HG03045 (cell line): ENCODE data around the gene TMCC2.

Source experiments
- ATAC-seq: cut with Tn5 transposase; IDR thresholded peaks from one replicate; pipeline ENCODE4 v1.9.1; 2021; ENCODE audit warnings: mild to moderate bottlenecking, moderate library complexity; ENCODE audit not compliant: unreplicated experiment

Gene TMCC2

DNA sequence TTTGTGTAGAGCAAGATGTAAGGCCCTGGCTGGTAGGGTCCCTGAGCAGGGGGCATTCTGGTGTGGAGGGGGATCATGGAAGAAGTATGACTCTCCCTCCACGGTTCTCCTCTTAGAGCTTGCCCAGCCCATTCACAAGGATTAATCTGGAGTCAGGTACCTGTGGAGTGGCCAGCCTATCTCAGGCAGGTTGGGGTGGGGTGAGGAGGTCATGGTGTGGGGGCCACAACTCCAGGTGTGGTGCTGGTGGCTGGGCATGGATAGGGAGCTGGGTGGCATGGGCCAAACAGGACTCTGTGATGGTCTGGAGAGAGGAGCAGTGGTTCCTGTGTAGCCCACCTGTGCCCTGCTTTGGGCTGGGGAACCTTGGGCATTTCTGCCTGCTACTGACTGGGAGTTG, 32.3 kb downstream of the TMCC2 start:
- no peak for ATAC-seq

DNA sequence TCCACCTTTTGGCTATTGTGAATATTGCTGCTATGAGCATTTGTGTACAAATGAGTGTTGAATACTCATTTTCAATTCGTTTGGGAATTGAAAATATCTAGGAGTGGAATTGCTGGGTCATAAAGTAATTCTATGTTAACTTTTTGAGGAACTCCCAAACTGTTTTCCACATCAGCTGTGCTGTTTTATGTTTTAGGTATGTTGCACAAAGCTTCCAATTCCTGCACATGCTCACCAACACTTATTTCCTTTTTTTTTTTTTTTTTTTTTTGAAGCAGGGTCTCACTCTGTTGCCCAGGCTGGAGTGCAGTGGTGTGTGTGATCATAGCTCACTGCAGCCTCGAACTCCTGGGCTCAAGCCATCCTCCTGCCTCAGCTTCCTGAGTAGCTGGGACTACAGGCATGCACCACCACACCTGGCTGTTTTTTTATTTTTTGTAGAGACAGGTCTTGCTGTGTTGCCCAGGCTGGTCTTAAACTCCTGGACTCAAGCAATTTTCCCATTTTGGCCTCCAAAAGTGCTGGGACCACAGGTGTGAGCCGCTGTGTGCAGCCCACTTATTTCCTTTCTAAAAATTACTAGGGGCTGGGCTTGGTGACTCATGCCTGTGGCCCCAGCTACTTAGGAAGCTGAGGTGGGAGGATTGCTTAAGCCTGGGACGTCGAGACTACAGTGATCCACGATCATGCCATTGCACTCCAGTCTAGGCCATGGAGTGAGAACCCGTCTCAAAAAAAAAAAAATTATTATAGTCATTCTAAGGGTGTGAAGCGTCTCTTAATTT, 33.4 kb downstream of the TMCC2 start:
- ATAC-seq: no peak

DNA sequence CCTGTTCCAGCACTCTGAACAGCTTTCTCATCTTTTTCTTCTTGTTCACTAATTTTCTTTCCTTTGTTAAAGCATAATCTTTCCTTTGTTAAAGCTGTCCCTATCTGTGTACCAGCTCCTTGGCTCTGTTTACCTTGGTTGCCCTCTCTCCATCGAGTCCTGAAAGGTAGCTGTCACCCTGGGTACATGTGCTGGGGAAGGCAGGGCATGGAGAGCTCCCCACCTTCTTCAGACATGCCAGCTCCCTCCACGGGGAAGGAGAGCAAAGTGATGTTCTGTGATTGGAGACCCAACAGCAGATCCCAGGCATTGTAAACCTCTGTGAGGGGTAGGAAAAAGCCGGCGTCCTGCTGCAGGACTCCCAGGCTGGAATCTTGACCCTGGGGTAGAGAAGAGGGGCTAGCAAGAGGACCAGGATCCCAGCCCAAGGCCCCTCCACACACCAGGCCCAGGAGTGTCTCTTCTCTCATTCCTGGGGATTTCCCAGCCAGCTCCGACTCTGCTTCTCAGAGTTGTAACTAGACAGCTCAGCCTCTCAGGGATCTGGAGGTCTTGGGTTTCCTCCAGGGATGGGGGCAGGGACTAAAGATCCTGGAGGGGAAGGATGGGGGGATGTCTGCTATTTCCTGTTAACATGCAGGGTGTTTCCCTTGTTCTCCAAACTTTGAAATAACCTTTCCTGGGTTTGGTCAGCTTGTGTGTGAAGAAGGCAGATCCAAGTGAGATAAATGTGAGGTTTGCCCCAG, 34.4 kb downstream of the TMCC2 start:
- no peak for ATAC-seq

DNA sequence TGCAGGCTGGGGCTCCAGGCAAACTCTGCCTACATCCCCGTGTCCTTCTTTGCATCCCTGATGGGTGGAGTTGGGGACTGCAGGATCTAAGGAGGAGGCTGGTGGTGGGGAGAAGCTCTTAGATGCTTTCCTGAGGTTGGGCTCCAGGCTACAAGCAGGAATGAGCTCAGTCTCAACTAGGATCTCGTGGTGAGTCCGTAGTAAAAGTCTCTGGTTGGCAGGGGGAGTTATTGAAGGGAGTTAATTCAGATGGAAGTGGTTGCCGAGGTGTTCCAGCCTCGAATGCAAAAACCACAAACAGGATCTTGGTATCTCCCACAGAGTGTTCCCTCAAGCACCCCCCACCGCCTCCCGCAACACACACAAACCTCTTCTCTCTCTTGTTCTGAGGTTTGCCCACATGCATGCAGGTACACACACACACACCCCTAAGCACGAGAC, 35.0 kb downstream of the TMCC2 start:
- ATAC-seq: no peak

DNA sequence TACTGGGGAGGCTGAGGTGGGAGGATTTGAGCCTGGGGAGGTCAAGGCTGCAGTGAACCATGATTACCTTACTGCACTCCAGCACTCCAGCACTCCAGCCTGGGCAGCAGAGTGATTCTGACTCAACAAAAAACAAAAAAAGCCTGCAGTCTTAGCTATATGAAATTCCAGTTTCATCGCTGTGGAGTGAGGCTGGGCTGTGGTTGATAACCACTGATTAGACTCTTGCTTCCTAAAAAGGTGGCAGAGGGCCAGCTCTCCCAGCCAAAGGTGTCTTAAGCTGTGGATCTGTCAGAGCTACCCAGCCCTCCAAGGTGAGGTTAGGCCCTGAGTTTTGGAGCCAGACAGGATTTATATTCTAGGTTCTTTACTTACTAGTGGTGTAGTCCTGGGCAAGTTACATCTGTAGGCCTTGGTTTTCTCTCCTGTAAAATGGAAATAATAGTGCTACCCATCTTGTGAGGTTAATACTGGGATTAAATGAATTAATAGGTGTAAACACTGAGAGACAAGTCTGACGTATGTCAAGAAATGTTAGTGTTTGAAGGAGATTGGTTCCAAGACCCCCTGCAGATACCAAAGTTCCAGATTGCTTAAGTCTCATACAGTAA, 35.9 kb downstream of the TMCC2 start:
- no peak for ATAC-seq

DNA sequence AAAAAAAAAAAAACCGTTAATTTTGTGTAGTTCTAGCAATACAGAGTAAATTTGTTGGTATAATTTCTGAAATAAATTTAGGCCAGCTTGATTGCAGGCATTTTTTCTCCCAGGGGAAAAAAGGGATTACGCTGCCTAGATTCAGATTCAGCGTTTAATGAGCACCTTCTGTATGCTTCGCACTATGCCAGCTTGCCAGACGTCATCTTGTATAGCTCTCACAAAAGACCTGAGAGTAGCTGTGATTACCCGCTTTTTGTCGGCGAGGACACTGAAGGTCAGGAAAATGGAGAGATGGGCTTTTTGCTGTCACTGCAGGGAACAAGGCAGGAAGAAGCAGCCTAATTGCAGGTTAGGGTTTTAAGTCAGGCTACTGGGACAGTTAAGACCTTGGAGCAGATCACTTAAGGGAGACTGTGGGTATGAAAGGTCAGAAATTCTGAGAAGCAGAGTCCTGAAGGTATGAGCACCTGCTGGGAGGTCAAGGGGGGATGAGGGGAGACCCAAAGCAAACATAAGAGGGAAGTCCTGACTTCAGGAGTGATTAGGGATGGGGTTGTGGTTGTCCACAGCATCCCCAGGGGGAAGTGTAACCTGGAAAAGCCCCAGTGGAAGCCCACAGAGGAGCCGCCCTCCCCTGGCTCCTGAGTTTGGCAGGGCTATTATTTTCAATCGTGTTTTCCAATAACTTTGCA, 39.0 kb downstream of the TMCC2 start:
- no peak for ATAC-seq

DNA sequence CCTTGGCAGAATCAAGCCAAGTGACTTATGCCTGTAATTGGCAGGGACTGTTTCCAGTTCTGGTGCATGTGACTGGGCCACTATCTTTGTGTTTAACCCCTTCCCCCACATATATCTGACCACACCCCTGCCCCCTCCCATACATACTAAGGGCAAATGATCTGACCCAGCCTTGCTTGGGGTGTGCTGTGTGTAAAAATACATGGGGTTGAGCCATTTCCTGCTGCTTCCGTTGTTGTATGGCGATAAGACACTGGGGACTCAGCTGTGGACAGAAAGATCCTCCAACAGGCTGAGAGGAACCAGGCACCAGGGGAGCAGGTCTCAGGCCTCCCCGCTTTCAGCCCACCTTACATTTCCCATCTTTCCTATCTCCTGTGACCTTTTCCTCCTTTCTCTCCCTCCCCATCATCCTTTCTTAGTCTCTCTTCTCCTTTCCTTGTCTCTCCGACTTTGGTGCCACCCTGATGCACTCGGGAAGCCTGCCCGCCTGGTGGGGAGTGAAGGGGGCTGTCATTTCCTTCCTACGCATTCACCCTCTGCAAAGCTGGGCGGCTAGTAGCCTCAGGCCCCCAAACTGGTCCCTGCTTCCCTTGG, 39.7 kb downstream of the TMCC2 start:
- no peak for ATAC-seq

DNA sequence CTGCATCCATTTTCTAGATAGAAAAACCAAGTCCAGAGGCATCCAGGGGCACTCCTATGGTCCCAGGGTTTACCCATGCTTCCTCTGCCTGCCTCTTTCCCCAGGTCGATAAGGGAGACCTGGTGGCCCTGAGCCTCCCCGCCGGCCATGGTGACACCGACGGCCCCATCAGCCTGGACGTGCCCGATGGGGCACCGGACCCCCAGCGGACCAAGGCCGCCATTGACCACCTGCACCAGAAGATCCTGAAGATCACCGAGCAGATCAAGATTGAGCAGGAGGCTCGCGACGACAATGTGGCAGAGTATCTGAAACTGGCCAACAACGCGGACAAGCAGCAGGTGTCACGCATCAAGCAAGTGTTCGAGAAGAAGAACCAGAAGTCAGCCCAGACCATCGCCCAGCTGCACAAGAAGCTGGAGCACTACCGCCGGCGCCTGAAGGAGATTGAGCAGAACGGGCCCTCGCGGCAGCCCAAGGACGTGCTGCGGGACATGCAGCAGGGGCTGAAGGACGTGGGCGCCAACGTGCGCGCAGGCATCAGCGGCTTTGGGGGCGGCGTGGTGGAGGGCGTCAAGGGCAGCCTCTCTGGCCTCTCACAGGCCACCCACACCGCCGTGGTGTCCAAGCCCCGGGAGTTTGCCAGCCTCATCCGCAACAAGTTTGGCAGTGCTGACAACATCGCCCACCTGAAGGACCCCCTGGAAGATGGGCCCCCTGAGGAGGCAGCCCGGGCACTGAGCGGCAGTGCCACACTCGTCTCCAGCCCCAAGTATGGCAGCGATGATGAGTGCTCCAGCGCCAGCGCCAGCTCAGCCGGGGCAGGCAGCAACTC, 41.3 kb downstream of the TMCC2 start:
- ATAC-seq: no peak

DNA sequence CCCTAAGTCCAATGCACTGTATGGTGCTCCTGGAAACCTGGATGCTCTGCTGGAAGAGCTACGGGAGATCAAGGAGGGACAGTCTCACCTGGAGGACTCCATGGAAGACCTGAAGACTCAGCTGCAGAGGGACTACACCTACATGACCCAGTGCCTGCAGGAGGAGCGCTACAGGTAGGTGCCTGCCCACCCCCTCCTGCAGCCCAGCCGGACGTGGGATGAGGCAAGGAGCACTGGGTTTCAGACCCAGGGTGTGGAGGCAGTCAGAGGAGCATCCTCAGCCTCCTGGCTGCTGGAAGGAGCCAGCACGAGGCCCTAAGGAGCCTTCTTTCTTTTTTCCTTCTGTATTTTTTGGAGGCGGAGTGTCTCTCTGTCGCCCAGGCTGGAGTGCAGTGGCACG, 42.0 kb downstream of the TMCC2 start:
- ATAC-seq: no peak

DNA sequence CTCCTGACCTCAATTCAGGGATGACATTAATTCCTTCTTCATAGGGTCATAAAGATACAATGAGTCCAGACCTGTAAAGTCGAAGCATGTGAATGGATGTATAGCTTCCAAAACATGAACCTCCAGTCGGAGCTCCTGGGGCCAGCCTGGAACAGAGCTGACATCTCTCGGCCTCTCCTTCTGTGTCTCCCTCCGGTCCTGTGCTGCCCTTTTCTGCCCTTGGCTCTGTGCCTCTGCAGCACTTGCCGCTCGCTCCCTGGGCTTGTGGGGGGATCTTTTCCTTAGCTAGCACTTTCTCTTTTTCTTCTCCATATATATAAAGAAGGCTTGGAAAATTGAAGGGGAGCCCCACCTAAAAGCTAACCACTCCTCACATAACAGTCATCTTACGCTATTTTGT, 42.5 kb downstream of the TMCC2 start:
- no peak for ATAC-seq

DNA sequence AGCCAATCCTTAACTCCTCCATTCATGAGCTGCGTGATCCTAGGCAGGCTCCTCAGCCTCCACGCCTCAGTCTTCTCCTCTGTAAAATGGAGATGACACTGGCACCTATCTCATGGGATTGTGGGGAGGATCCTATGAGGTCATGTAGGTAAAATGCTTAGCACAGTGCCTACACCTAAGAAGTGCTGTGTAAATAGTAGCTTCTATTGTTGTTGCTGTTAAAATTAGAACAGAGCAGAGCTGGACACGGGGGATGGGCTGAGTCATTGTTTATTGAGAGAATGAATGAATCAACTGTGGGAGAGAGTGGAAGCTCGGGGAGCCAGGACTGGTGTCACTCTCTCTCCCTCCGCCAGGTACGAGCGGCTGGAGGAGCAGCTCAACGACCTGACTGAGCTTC, 43.0 kb downstream of the TMCC2 start:
- ATAC-seq: no peak

DNA sequence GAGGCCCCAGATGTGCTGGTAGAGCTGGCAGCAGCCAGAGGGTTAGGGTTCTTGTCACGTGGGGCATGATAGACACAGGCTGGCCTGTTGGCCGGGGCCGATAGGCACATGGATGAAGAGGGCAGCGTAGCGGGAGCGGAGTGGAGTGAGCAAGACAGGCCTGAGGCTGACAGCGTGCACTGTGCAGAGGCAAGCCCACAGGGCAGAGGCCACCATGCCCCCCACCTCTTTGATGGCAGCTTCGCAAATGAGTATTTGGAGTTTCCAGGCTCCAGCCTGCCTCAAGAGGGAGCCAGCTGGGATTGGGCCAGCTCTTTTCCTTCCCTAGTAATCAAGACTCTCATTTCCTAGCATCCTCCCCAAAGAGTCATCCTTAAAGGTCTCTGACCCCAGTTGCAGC, 43.5 kb downstream of the TMCC2 start:
- ATAC-seq: no peak

DNA sequence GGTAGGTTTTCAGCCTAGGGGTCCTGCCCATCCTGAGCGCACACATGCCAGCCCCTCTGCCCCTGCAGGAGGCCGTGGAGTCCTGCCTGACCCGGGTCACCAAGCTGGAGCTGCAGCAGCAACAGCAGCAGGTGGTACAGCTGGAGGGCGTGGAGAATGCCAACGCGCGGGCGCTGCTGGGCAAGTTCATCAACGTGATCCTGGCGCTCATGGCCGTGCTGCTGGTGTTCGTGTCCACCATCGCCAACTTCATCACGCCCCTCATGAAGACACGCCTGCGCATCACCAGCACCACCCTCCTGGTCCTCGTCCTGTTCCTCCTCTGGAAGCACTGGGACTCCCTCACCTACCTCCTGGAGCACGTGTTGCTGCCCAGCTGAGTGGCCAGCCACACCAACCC, 44.0 kb downstream of the TMCC2 start:
- no peak for ATAC-seq

DNA sequence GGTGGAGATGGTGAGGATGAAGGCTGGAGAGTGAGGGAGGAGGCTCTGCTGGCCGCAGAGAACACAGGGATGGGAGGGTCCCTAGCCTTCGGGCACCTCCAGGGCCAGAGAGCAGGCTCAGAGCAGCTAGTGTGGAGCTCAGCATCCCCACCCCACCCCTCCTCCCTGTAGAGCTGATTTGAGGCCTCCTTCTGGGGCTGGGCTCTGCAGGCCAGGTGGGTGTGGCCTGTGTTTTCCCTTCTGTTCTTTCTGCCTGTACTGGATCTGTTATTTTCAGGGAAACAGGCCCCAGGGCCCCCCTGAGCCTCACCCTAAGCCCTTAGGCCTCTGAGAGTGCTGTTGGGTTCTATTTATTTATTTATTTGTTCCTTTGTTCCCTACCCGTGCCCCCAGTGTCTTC, 44.8 kb downstream of the TMCC2 start:
- no peak for ATAC-seq

DNA sequence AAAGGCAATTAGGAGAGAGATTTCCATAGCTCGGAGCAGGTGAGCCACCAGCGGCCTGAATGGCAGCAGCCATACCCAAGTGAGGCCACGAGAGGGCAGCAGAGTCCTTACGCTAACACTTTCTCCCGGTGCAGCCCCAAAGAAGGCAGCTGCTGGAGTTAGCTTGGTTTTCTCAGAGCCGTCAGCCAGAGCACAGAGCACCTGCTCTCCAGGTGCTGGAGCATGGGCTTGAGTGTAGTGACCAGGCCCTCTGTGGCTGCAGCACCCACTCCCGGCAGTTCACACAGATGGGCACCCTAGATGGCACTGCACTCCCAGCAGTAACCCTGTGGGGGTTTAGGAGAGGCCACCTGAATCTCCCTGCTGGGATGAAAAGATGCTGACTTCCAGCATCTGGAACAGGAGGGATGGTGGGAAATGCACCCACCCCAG, 45.8 kb downstream of the TMCC2 start:
- ATAC-seq: peak; percentile 61

DNA sequence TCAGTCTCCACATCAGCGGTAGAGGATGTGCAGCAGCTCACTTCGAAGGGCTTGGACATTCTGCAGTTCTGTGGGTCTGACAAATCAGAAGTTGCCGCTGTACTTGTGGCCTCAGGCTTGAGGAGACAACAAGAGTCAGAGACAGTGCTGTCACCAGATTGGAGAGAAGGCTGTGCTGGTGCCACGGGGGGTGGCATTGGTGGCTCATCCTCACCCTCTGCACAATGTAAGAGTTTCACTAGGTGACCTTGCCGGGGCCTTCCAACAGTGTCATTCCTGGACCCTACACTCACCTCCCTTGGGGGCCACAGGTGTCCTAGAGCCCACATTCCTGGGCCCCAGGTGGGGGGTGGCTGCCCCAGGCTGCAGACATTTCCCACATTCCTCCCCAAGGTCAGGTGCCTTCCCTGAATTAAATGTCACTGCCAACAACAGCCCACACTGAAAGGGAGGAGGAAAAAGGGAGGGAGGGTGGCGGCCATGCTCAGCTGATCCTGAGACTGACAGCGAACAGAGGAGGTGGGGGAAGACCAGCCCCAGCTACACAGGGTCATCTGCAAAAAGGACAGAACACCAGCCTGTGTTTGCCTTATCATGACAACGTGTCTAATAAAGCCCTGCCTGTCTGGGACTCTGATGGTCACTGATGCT, 46.4 kb downstream of the TMCC2 start:
- no peak for ATAC-seq

DNA sequence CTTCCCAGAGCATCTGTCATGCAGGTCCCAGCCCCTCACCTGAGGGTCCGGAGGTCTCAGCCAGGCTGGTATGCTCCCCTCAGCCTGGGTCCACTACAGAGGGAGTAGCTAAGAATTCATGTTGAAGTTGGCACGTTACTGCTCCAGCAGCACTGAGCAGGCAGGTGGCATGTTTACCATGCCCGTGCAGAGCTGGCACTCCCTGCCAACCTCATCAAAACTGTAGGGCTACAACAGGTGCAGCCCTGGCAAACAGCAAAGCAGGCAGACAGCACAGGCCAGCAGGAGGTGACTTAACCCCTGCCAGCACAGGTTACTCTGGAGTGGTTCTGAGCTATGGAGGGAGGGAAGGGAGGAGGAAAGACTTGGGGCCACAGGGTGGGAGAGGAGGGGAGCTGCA, 47.4 kb downstream of the TMCC2 start:
- no peak for ATAC-seq

DNA sequence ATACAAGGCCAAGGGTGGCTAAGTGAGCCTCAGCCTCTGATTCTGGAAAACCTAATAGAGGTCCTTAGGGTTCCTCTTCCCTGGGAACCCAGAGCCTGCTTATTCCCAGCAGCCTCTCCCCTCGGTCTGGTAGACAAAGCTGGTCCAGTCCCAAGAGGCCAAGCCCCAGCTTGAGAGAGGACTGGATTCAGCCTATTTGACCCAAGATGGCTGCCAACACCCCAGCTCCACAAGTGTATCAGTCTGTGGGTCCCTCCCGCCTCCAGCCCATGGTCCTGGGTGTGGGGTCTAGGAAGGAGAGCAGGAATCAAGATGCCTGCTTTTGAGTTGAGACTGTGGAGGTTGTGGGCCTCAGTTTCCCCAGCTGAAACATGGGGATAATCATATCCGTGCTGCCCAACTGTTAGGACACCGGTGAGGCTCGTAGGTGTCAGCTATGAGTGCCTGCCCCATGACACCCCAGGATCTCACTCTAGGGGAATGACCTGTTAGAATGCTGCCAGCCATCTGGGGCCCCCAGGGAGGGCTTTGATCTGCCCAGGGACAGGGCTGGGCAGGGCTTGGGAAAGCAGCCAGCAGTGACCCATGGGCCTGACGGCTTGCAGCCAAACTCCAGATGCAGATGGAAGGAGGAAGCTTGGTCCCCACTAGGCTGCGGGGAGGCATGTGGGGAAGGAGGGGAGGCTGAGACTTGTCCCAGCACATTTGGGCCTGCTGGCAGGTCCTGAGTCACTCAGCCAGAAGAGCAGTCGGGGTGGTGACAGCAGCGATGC, 48.4 kb downstream of the TMCC2 start:
- no peak for ATAC-seq

DNA sequence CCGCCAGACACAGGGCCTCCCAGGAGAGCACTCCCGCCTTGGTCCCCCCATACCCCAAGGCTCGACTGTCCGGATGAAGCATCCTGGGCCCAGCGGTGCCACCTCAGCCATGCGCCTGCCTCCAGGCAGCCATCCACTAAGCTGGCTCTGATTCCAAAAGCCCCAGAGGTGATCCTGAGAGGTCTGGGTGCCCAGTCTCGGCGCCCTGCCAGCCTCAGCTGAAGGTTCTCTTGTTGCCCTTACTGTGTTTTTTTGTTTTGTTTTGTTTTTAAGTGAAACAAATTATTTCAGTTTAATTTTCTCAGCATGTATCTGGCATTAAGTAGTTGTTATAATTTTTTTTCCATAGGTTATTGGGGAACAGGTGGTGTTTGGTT, 48.9 kb downstream of the TMCC2 start:
- ATAC-seq: no peak
